ENCODE results near the gene C1orf198. TPM values are rescaled to one million over a fixed set of nuclear protein-coding genes. Genes with fewer than 3 reads are reported as not detected.
A peak's percentile ranks its signal among the peaks of the same experiment; 100 is the strongest.

Gene C1orf198
- total and polyA plus RNA-seq, 9 donors = 55.4 to 92.7 (median 65.8) TPM

DNA sequence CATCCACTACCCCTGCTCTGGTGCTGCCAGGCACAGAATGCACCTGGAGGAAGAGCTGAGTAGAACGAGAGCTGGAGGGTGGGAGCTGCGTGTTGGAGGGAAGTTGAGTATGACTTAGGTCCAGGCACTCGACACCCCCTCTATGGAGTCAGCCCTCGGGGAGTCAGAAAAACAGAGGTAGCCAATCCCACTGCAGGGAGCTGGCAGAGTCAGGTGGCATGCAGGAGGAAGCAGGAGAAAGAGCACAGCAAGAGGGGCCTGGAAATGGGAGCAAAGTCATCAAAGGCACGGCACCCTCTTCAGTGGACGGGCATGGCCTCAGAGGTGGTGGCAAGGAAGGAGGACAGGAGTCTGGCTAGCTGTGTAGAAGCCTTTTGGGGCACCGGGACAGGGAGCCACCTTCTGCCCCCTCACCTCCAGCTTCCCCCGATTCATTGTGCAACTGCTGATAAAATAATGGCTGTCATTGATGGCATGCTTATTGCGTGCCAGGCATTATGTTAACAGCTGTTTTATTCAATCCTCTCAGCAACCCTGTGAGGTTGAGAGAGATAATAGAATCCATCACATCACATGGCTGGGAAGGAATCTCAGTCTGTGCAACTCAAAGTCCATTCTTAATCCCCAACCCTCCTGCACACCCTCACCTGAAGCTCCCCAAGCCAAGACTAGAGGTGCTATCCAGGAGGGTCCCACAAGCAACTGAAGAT, 42.0 kb downstream of the C1orf198 start:
- peak; percentile 46 for DNase-seq
- Histone ChIP-seq H3K4me3 (ENCODE audit: low read length) (no peak overlapping the region), H3K36me3 (ENCODE audit: control insufficient read depth, insufficient read depth, low read length) (no peaks in the 10 kb centered on the region), H3K27ac (ENCODE audit: low read length) (peak overlapping the region; percentile 82), H3K4me1 (ENCODE audit: control insufficient read depth, insufficient read depth, low read length) (peaks cover 75% of the 10 kb centered on the region), H3K9me3 (replicated peaks; ENCODE audit: control insufficient read depth, low read depth, low read length) (no peaks in the 10 kb centered on the region), H3K27me3 (ENCODE audit: control insufficient read depth, insufficient read depth, low read length) (no peaks in the 10 kb centered on the region)
- 86% methylated on average over 5 of the region's 9 CpGs for WGBS (ENCODE audit: insufficient coverage)

DNA sequence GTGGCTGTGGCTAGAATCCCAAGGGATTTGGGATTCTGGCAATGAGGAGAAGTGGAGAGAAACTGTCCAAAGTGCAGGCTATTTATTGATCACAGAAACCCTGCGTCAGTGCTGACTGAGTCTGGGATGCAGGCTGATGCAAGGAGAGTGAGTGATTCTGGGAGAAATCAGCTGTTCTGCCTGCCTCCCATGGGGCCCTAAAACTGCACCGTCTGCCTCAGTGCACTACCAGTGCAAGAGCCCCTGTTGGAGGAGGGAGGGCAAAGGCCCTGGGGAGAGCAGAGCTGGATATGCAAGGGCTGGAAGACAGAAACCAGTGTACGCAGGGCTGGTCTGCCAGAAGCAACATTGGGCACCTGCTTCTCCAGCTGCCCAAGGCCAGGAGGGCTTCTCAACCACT, 42.6 kb downstream of the C1orf198 start:
- Histone ChIP-seq H3K27ac (ENCODE audit: low read length) (peak overlapping the region; percentile 82), H3K36me3 (ENCODE audit: control insufficient read depth, insufficient read depth, low read length) (no peaks in the 10 kb centered on the region), H3K27me3 (ENCODE audit: control insufficient read depth, insufficient read depth, low read length) (no peaks in the 10 kb centered on the region), H3K4me1 (ENCODE audit: control insufficient read depth, insufficient read depth, low read length) (peaks cover 80% of the 10 kb centered on the region), H3K4me3 (ENCODE audit: low read length) (no peak overlapping the region), H3K9me3 (replicated peaks; ENCODE audit: control insufficient read depth, low read depth, low read length) (no peaks in the 10 kb centered on the region)
- peak; percentile 56 for DNase-seq
- WGBS (ENCODE audit: insufficient coverage) = 43% methylated on average over 1 of the region's 3 CpGs

DNA sequence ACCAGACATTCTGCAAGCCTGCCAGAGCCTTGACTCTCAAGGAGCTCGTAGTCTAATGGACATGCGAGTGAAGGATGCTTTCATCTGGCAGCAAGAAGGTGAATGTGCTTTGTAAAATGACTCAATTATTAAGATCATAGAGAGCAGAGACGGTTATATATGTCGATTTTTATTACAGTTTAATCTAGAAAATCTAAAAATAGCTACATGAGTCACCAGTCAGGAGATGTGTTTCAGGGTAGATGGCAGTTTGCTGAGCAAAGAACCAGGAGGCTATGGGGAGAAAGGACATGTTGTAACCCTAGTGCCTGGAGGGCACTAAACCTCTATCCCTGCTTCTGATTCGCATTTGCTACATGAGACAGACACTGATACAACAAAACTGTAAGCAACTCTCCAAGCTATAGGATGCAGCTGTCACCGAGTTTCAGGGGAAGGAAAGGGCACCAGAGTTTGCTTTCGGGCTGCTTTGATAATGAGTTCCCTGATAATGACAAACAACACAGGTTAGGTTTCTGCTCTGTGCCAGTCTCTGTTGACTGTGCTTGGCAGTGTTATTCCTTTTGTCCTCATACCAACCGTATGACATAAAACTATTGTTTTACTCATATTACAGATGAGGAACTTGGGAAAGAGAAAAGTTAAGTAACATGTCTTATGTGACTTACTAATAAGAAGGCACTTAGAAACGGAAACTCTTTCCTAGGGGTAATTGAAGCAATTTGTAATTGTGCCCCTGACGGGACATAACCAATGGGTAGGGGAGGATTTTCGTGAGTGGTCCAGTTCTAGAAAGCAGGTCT, 43.2 kb downstream of the C1orf198 start:
- peaks cover 86% of the 10 kb centered on the region for H3K4me1 ChIP-seq (ENCODE audit: control insufficient read depth, insufficient read depth, low read length)
- no peaks in the 10 kb centered on the region for H3K36me3 ChIP-seq (ENCODE audit: control insufficient read depth, insufficient read depth, low read length)
- H3K27ac ChIP-seq (ENCODE audit: low read length) = peak overlapping the region; percentile 82
- no peaks in the 10 kb centered on the region for H3K9me3 ChIP-seq (replicated peaks; ENCODE audit: control insufficient read depth, low read depth, low read length)
- no peak overlapping the region for H3K4me3 ChIP-seq (ENCODE audit: low read length)
- peak; percentile 74 for DNase-seq
- WGBS (ENCODE audit: insufficient coverage) = 38% methylated on average over 2 of the region's 11 CpGs
- no peaks in the 10 kb centered on the region for H3K27me3 ChIP-seq (ENCODE audit: control insufficient read depth, insufficient read depth, low read length)

DNA sequence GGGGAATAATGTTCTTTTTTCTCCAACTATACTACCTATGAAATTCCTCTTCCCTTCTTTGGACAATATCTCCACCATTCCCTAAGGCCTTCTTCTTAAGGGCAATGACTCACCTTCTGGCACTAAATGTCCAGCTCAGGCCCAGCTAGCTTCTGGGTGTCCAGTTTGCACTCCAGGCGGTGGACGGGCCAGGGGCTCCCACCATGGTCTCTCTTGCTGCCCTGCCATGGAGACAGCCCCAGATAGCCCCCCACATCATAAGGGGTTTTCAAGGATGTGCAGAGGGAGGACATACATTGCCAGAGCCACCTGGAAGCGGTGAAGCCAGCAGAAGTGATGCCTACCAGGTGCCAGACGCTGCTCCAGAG, 43.8 kb downstream of the C1orf198 start:
- Histone ChIP-seq H3K27ac (ENCODE audit: low read length) (peak overlapping the region; percentile 82), H3K4me1 (ENCODE audit: control insufficient read depth, insufficient read depth, low read length) (peaks cover 87% of the 10 kb centered on the region), H3K36me3 (ENCODE audit: control insufficient read depth, insufficient read depth, low read length) (no peaks in the 10 kb centered on the region), H3K27me3 (ENCODE audit: control insufficient read depth, insufficient read depth, low read length) (no peaks in the 10 kb centered on the region), H3K4me3 (ENCODE audit: low read length) (no peak overlapping the region), H3K9me3 (replicated peaks; ENCODE audit: control insufficient read depth, low read depth, low read length) (no peaks in the 10 kb centered on the region)
- WGBS (ENCODE audit: insufficient coverage) = 79% methylated on average over 2 of the region's 4 CpGs
- peak; percentile 55 for DNase-seq

DNA sequence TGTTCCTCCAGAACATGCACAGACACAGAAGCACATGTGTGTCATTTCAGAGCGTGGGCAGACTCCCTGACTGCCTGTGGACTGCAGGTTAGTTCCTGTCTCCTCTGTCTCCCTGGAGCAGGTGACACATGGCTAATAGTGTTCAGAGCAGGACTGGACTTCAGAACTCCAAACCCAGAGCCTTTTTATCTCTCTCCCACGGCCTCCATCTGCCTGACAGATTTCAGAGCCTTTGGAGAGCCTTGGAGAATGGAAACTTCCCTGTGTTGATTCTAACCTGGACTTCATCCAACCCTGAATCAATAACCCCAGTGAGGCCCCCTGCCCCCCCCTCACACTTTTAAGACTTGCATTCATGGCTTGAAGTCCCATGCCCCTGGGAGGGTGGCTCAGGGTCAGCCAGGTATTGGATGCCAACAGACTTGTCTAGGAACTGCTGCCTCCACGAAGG, 44.4 kb downstream of the C1orf198 start:
- Histone ChIP-seq H3K9me3 (replicated peaks; ENCODE audit: control insufficient read depth, low read depth, low read length) (no peaks in the 10 kb centered on the region), H3K4me1 (ENCODE audit: control insufficient read depth, insufficient read depth, low read length) (peaks cover 87% of the 10 kb centered on the region), H3K27me3 (ENCODE audit: control insufficient read depth, insufficient read depth, low read length) (no peaks in the 10 kb centered on the region), H3K36me3 (ENCODE audit: control insufficient read depth, insufficient read depth, low read length) (no peaks in the 10 kb centered on the region), H3K4me3 (ENCODE audit: low read length) (no peak overlapping the region), H3K27ac (ENCODE audit: low read length) (peak overlapping the region; percentile 82)
- 11% methylated on average over 2 of the region's 3 CpGs for WGBS (ENCODE audit: insufficient coverage)
- DNase-seq = no peak

DNA sequence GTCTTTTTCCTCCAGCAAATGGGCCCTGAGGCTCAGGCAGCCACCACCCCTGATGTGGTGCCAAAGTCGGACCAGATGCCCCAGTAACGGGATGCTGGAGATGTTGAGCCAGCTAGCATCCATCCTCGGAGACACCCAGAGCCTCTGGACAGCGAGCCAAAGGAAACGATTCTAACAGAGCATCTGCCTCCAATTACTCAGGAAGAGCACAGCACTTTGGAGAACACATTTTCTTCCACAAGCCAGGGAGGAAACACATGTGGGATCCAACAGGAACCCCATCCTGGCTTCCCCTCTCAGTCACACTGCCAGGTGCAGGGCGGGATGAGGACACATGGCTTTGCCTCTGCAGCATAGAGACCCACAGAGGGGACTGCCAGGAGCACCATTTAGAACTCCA, 44.9 kb downstream of the C1orf198 start:
- WGBS (ENCODE audit: insufficient coverage) = 8% methylated on average over 6 of the region's 6 CpGs
- no peaks in the 10 kb centered on the region for H3K36me3 ChIP-seq (ENCODE audit: control insufficient read depth, insufficient read depth, low read length)
- H3K27me3 ChIP-seq (ENCODE audit: control insufficient read depth, insufficient read depth, low read length) = no peaks in the 10 kb centered on the region
- DNase-seq = peak; percentile 95
- H3K27ac ChIP-seq (ENCODE audit: low read length) = peak overlapping the region; percentile 82
- no peak overlapping the region for H3K4me3 ChIP-seq (ENCODE audit: low read length)
- no peaks in the 10 kb centered on the region for H3K9me3 ChIP-seq (replicated peaks; ENCODE audit: control insufficient read depth, low read depth, low read length)
- H3K4me1 ChIP-seq (ENCODE audit: control insufficient read depth, insufficient read depth, low read length) = peaks cover 84% of the 10 kb centered on the region

DNA sequence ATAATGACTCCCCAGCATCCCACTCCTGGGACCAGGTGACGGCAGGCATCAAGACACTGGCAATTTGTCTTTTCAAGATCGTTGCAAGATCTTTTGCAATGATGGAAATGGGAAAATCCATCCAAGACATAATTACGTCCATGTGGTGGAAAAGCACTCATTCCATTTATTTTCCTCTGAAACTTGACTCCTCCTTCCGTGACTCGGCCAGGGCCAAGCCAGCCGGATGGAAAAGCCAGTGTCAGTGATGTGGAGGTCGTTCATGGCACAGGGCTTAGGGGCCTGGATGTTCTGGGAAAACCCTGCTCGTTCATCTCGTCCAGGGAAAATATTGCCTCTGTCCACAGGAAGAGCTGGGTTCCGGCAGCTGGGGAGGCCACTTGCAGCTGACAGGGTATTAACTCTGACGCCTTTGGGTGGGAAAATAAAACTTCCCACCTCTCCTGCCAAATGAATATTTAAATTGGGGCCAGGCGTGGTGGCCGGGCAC, 46.2 kb downstream of the C1orf198 start:
- no peaks in the 10 kb centered on the region for H3K36me3 ChIP-seq (ENCODE audit: control insufficient read depth, insufficient read depth, low read length)

DNA sequence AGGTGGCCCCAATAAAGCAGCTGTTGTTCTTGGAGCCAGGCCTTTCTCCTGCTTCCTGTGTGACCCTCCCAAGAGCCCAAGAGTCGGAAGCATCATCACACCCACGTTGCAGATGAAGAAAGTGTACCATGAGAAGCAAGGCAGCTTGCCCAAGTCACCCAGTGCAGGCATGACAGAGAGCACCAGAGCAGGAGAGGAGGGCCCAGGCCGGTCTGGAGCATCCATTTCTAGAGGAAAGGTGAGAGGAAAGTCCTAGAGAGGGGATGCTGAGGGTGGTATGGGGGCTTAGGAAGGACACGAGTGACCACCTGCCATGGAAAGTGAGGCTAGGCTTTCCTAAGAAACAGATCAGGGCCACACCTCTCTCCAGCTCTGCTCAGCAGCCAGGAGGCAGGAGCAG, 47.0 kb downstream of the C1orf198 start:
- Histone ChIP-seq H3K27me3 (ENCODE audit: control insufficient read depth, insufficient read depth, low read length) (no peaks in the 10 kb centered on the region), H3K27ac (ENCODE audit: low read length) (peak overlapping the region; percentile 82), H3K9me3 (replicated peaks; ENCODE audit: control insufficient read depth, low read depth, low read length) (no peaks in the 10 kb centered on the region), H3K4me1 (ENCODE audit: control insufficient read depth, insufficient read depth, low read length) (peaks cover 64% of the 10 kb centered on the region), H3K36me3 (ENCODE audit: control insufficient read depth, insufficient read depth, low read length) (no peaks in the 10 kb centered on the region), H3K4me3 (ENCODE audit: low read length) (no peak overlapping the region)
- DNase-seq = peak; percentile 47
- 47% methylated on average over 2 of the region's 4 CpGs for WGBS (ENCODE audit: insufficient coverage)

More for the DNA sequence above, 46.2 kb downstream of the C1orf198 start:
- WGBS (ENCODE audit: insufficient coverage) = 13% methylated on average over 7 of the region's 13 CpGs
- Histone ChIP-seq H3K4me3 (ENCODE audit: low read length) (no peak overlapping the region), H3K27me3 (ENCODE audit: control insufficient read depth, insufficient read depth, low read length) (no peaks in the 10 kb centered on the region), H3K4me1 (ENCODE audit: control insufficient read depth, insufficient read depth, low read length) (peaks cover 72% of the 10 kb centered on the region), H3K27ac (ENCODE audit: low read length) (peak overlapping the region; percentile 82), H3K9me3 (replicated peaks; ENCODE audit: control insufficient read depth, low read depth, low read length) (no peaks in the 10 kb centered on the region)
- DNase-seq = peak; percentile 96

DNA sequence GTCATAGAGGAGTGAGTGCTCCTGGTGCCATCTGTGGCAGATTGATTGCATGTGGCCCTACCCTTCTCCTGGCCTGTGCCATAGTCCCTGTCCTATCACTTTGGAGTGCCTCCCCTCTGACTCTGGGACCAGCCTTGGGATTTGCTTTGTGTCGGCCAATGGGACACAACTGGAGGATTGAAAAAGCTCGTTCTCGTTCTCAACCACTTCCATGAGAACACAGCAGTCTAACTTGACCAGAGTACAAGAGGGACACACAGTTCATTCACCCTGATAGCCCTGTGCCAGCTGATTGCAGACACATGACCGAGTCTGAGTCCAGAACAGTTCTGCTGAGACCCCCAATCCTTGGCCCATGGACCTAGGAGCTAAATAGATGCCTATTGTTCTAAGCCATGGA, 47.8 kb downstream of the C1orf198 start:
- 100% methylated on average over 1 of the region's 4 CpGs for WGBS (ENCODE audit: insufficient coverage)
- Histone ChIP-seq H3K36me3 (ENCODE audit: control insufficient read depth, insufficient read depth, low read length) (no peaks in the 10 kb centered on the region), H3K27ac (ENCODE audit: low read length) (peak overlapping the region; percentile 2), H3K9me3 (replicated peaks; ENCODE audit: control insufficient read depth, low read depth, low read length) (no peaks in the 10 kb centered on the region), H3K4me1 (ENCODE audit: control insufficient read depth, insufficient read depth, low read length) (peaks cover 61% of the 10 kb centered on the region), H3K27me3 (ENCODE audit: control insufficient read depth, insufficient read depth, low read length) (no peaks in the 10 kb centered on the region), H3K4me3 (ENCODE audit: low read length) (no peak overlapping the region)
- DNase-seq = no peak

DNA sequence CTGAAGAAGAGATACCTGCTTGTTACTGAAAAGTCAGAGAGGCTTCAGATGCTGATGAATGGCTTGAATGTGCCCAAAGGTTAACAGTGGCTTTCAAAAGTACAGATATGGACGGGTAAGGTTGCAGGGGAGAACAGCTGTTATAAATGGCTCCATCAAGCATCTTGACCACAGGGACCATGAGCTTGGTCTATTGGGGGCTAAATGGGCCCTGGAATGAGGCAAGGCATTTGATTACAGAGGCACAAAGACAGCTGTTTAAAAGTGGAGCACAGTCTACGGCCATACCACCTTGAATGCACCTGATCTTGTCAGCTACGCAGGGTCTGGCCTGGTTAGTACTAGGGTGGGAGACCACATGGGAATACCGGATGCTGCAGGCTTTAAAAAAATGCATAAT, 48.3 kb downstream of the C1orf198 start:
- H3K27me3 ChIP-seq (ENCODE audit: control insufficient read depth, insufficient read depth, low read length) = no peaks in the 10 kb centered on the region
- no peaks in the 10 kb centered on the region for H3K9me3 ChIP-seq (replicated peaks; ENCODE audit: control insufficient read depth, low read depth, low read length)
- 91% methylated on average over 2 of the region's 4 CpGs for WGBS (ENCODE audit: insufficient coverage)
- no peak overlapping the region for H3K4me3 ChIP-seq (ENCODE audit: low read length)
- peaks cover 58% of the 10 kb centered on the region for H3K4me1 ChIP-seq (ENCODE audit: control insufficient read depth, insufficient read depth, low read length)
- H3K36me3 ChIP-seq (ENCODE audit: control insufficient read depth, insufficient read depth, low read length) = no peaks in the 10 kb centered on the region
- no peak overlapping the region for H3K27ac ChIP-seq (ENCODE audit: low read length)
- no peak for DNase-seq

Measured in muscle of leg (tissue), 11 donors.